Measurements from ENCODE around the gene AKAP10.

DNA sequence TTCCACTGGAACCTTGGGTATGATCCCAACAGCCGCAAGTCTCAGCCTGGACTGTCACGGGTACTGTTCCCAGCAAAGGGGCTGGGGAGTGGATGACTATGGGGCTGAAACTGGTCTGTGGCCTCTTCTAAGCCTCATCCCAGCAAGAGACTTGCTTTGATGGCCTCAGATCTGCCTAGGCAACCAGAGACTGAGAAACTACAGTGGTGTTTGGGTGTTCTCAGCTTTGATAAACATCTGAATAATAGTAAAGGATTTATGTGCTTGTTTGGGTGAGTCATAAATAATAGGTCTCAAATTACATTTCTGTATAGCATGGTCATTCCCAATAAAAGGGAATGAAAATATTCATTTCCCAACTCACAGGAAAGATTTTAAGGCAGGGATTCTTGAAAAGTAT is 79.7 kb downstream of the AKAP10 start:
- TF ChIP-seq ZNF274 (IDR thresholded peaks at IDR 0.05; ENCODE audit: low read length) (no peak), ZNF274 (tag by site-specific recombination; IDR thresholded peaks at IDR 0.05; ENCODE audit: borderline replicate concordance) (no peak), HOXA7 (CRISPR knock-in tag; IDR thresholded peaks at IDR 0.05; ENCODE audit: borderline replicate concordance) (no peak), ZNF670 (tag by site-specific recombination; IDR thresholded peaks at IDR 0.05; ENCODE audit: low read depth) (no peak), HOXD13 (CRISPR knock-in tag; IDR thresholded peaks at IDR 0.05; ENCODE audit: borderline replicate concordance) (no peak)

All from HEK293 (cell line).